Activated CD4-positive, CD25-positive, alpha-beta regulatory T cell treated with anti-CD3 and anti-CD28 coated beads, Interleukin-2, amount 50 U/mL, for 16 hours (primary cell): ENCODE results near the gene NKX2-4.

Source experiments
- DNase-seq: peaks from one replicate; pipeline ENCODE4 v3.0.0-alpha.2; 2020; ENCODE audit warnings: low read depth, low spot score

The NKX2-4 gene

DNA sequence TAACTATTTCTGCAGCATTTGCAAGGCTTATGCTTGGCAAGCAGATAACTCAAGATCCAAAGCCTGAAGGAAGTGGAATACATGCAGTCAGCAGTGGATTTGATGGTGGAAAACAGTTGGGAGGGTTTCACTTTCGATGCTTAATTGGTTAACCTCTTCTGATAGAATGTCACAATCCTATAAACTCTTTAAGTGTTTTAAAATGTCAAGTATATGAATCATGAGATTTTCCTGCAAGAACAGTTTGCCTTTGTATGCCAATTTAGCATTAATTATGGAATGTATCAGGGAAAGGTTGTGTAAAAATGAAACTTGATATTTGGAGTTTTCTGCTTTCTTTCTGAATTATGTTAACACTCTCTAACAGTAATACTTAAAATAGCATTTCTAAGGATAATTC lies 36.6 kb downstream of the NKX2-4 start:
- no peak for DNase-seq

DNA sequence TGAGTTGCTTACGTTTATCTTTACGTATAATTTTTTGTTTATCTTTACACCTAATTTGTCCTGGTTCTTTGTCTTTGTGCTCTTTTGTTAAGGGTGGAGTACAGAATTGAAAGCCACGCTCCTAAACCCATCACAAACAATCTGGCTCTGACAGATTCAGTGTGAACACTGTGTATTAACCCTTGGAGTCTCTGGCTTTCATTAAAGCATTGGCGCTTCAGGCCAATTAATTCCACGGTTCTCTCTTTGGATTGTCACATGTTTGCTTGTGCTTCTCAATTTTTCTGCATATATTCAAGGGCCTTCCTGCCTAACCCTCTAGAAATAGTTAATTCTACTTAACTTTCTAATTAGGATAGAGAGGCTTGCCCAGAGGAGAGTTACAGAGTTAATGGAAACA lies 38.6 kb downstream of the NKX2-4 start:
- no peak for DNase-seq

DNA sequence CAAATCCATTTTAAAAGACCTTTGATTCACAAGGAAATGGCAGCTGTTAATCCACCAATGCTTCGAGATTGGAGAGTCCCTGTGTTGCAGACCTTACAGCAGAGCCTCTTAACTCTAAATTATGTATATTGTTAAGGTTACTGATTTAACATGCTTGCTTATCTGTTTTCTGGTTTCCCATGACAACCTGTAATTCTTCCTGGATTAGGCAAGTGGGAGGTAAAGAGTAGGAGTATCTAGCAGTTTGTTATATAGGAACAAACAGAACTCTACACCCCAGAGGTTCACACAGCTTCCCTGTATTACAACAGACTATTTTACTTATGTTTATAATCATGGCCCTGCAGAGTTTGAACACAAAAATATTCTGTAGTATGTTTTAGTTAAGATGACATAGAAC lies 39.5 kb downstream of the NKX2-4 start:
- DNase-seq, result no peak

DNA sequence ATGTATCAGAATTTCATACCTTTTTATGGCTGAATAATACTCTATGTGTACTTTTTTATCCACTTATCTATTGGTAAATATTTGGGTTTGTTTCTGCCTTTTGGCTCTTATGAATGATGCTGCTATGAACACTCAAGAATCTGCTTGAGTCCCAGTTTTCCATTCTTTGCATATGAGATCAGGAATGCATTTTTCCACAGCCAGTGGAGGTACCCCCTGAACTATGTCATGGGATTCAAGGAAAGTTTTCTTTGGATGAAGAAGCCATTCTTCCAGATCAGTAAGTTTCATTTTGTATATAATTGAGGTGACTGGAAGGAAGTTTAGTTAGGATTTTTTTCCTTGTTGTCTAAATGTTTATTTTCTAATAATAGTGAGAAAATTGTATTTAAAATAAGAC lies 40.9 kb downstream of the NKX2-4 start:
- DNase-seq, result no peak

DNA sequence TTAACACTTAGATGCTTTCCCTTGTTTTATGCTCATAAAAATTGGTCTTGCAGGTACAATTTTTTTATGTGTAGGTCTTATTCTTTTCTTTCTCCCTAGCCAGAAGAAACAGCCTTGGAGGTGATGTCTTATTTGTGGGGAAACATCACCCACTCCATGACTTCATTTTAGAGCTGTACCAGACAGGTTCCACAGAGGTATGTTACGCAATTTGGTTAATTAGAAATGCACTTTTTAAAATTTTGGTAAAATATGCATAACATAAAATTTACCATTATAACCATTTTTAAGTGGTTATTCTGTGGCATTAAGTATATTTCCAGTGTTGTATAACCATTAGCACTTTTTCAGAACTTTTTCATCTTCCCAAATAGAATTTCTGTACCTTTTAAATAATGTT lies 41.3 kb downstream of the NKX2-4 start:
- no peak for DNase-seq

DNA sequence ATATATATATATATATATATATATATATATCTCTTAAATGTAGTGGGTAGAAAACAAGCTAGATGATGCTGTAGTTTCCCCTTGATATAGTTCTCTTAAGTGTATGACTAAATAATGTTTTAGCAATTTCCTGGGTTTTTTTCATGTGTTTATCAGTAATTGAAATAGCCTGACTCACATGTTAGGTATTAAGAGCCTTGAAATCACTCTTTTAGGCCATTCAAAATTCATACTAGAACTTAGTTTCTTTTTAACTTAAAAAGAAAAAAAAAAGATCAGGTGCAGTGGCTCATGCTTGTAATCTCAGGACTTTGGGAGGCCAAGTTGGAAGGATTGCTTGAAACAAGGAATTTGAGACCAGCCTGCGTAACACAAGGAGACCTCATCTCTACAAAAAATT lies 44.1 kb downstream of the NKX2-4 start:
- DNase-seq, result no peak

DNA sequence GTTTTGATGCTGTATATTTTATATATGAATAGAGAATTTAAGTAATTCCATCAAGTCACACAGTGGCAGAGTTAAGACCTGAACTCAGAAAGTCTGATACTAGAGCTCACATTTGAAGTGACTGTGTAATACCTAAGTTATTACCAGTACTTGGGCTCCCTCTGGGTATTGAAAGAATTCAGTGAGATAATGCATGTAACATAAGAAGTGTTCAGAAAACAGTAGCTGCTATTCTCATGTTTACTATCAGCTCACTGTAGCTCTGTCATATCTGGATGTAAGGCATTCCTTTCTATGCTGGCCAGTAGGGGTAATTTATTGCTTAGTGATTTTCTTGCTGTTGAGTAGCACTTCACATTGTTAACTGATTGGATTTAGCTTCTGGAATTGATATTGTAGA lies 44.6 kb downstream of the NKX2-4 start:
- no peak for DNase-seq
